PFSK-1 (cell line): ENCODE data around the gene ZBTB16.

ENCODE experiments used
- FOXP2 ChIP-seq: optimal IDR thresholded peaks from 2 replicates; pipeline ENCODE3; 2011; ENCODE audit warnings: borderline replicate concordance, control low read depth, inconsistent platforms; ENCODE audit not compliant: insufficient read depth; ENCODE audit errors: extremely low read length, extremely low read depth
- POLR2AphosphoS5 ChIP-seq: IDR thresholded peaks from 2 replicates; pipeline ENCODE4 v1.6.1; 2012; ENCODE audit warnings: low read depth, mild to moderate bottlenecking, control low read depth, low read length, moderate library complexity
- SIN3A ChIP-seq: IDR thresholded peaks from 2 replicates; pipeline ENCODE4 v1.6.1; 2012; ENCODE audit warnings: mild to moderate bottlenecking, low read length, moderate library complexity, borderline replicate concordance; ENCODE audit not compliant: insufficient read depth
- TAF1 ChIP-seq: IDR thresholded peaks from 2 replicates; pipeline ENCODE4 v1.6.1; 2012; ENCODE audit warnings: low read length, control low read depth, borderline replicate concordance; ENCODE audit not compliant: insufficient read depth
- TF ChIP-seq, protein P1 (sequence below), 2 experiments: IDR thresholded peaks; 2 replicates each; pipeline versions ENCODE4 v1.6.1 to v1.8.0; 2011 to 2012; ENCODE audit warnings: low read depth in 2 of 2, low read length in 2 of 2, control low read depth in 1 of 2, inconsistent platforms in 1 of 2, mild to moderate bottlenecking in 1 of 2, moderate library complexity in 1 of 2; ENCODE audit not compliant: insufficient read depth in 1 of 2

Gene ZBTB16

DNA sequence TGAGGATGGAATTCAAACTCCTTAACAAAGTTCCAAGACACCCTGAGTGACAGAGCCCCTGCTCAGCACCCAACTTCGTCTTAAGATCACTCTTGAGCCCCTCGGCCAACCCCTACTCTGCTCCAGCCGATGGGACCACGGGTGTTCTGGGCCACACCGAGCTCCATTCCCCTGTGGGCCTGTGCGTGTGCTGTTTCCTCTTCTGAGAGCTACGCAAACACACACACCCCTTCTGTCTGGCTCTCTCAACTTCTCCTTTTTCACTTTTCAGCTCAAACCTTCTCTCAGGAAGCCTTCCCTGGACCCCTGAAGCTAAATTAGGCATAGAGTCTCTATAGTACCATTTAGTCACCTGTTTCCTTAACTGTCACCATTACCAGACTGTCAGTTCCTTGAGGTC is 199.2 kb downstream of the ZBTB16 start:
- no peak for TF ChIP-seq POLR2AphosphoS5
- TF ChIP-seq FOXP2 = no peak
- TF ChIP-seq, protein P1, sequence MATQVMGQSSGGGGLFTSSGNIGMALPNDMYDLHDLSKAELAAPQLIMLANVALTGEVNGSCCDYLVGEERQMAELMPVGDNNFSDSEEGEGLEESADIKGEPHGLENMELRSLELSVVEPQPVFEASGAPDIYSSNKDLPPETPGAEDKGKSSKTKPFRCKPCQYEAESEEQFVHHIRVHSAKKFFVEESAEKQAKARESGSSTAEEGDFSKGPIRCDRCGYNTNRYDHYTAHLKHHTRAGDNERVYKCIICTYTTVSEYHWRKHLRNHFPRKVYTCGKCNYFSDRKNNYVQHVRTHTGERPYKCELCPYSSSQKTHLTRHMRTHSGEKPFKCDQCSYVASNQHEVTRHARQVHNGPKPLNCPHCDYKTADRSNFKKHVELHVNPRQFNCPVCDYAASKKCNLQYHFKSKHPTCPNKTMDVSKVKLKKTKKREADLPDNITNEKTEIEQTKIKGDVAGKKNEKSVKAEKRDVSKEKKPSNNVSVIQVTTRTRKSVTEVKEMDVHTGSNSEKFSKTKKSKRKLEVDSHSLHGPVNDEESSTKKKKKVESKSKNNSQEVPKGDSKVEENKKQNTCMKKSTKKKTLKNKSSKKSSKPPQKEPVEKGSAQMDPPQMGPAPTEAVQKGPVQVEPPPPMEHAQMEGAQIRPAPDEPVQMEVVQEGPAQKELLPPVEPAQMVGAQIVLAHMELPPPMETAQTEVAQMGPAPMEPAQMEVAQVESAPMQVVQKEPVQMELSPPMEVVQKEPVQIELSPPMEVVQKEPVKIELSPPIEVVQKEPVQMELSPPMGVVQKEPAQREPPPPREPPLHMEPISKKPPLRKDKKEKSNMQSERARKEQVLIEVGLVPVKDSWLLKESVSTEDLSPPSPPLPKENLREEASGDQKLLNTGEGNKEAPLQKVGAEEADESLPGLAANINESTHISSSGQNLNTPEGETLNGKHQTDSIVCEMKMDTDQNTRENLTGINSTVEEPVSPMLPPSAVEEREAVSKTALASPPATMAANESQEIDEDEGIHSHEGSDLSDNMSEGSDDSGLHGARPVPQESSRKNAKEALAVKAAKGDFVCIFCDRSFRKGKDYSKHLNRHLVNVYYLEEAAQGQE (IDR thresholded peaks at IDR 0.05; ENCODE audit: insufficient read depth in 1 of 2, low read depth in 2 of 2, low read length in 2 of 2) = no peak
- no peak for TF ChIP-seq TAF1
- TF ChIP-seq SIN3A = no peak

DNA sequence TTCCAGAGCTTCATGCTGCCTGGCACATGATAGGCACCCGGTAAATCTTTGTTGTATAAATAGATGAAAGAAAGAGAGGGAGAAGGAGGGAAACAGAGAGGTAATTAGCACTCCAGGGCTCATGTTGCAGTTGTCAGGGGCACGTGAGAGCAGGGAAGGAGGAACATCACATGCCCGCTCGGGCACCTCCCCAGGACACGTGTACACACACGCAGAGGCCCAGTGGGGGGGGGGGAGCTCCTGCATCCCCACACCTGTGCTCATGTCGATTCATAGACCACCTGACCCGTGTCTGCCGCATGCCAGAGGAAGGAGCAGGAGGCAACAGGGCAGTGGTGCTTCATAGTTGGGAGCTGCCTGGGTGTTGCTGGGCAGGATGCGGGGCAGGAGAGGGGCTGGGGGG is 199.6 kb downstream of the ZBTB16 start:
- TF ChIP-seq POLR2AphosphoS5 = no peak
- TF ChIP-seq FOXP2 = no peak
- no peak for TF ChIP-seq TAF1
- TF ChIP-seq, protein P1 (IDR thresholded peaks at IDR 0.05; ENCODE audit: insufficient read depth in 1 of 2, low read depth in 2 of 2, low read length in 2 of 2) = no peak
- TF ChIP-seq SIN3A = no peak

DNA sequence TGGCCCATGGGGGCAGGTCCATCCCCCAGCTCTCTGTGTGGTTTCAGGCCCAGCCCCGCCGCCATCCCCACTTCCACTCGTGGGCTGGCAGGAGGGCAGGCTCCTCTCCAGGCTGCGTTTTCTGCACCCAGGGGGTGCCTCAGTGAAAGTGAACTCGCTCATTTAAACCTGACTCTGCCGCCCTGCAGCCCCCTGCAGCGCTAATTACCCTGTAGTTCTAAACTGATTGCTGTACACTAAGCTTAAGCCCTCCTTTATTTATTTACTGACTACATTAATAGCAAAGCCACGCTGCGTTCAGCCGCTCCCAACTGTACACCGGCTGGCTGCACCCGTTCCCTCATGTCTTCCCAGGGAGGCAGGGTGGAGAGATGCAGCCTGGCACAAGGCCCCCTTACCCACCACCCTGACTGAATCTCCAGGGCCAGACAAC is 200.1 kb downstream of the ZBTB16 start:
- TF ChIP-seq POLR2AphosphoS5 (no peak), TAF1 (no peak), SIN3A (no peak), FOXP2 (no peak)
- TF ChIP-seq, protein P1 (IDR thresholded peaks at IDR 0.05; ENCODE audit: insufficient read depth in 1 of 2, low read depth in 2 of 2, low read length in 2 of 2) = no peak

DNA sequence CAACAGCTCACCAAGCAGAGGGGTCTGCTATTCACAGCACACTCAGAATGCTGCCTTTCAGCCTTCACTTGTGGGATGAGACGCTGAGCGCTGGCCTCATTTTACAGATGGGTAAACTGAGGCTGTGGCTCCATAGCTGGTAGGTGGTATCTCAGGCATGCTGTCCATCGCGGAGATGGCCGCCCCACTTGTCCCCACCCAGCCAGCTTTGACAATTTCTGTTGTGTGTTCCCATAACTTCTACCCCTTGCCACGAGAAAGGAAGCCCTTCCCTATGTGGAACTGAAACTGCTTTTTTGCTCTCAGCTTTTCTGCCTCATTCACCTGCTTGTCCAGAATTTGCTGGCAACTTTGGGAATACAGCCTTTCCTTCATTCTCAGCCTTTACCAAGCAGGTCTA is 200.6 kb downstream of the ZBTB16 start:
- TF ChIP-seq POLR2AphosphoS5 = no peak
- no peak for TF ChIP-seq SIN3A
- no peak for TF ChIP-seq FOXP2
- no peak for TF ChIP-seq TAF1
- TF ChIP-seq, protein P1 (IDR thresholded peaks at IDR 0.05; ENCODE audit: insufficient read depth in 1 of 2, low read depth in 2 of 2, low read length in 2 of 2) = no peak

DNA sequence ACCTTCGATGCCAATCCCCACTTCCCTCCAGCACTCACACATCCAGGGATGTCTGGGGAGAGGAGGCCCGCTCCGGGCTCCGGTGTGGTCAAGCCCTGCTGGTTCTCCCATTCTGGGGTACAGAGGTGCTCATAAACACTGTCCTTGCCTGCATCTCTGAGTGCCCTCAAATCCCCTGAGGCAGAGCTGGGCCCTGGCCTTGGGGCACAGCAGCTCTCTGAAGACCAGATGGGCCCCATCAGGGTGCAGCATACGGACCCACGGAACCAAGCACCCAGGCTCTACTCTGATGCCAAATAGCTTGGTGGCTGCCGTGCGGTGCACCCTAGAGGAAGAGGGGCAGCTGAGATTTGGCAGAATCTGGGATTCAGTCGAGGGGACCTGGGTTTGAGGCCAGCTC is 201.0 kb downstream of the ZBTB16 start:
- TF ChIP-seq TAF1 (no peak), SIN3A (no peak), FOXP2 (no peak)
